ENCODE results near the gene CBX8. TPM values are rescaled to one million over a fixed set of nuclear protein-coding genes. Genes with fewer than 3 reads are reported as not detected.

The CBX8 gene
- total RNA-seq, 1 donor from 2014 or later = 7.5 TPM

- Histone ChIP-seq H3K9me3 (replicated peaks) (no peaks in the 10 kb centered on the region), H3K27me3 (ENCODE audit: low read depth) (peaks cover 95% of the 10 kb centered on the region), H3K36me3 (no peaks in the 10 kb centered on the region), H3K4me1 (peaks cover 65% of the 10 kb centered on the region), H3K4me3 (peak overlapping the region; percentile 60), H3K27ac (replicated peaks) (no peak overlapping the region)
- no peak for TF ChIP-seq CTCF (IDR thresholded peaks at IDR 0.05; ENCODE audit: borderline replicate concordance)
- intact Hi-C loops (cut with micrococcal nuclease) = no loop called here
- no peak for DNase-seq
These were observed 17.5 kb upstream of the CBX8 start for GRCh38 chr17:79814127-79814973.

- TF ChIP-seq CTCF (IDR thresholded peaks at IDR 0.05; ENCODE audit: borderline replicate concordance) = no peak
- H3K27ac ChIP-seq (replicated peaks) = no peak overlapping the region
- intact Hi-C loops (cut with micrococcal nuclease) = no loop called here
- H3K4me3 ChIP-seq = peak overlapping the region; percentile 60
- H3K9me3 ChIP-seq (replicated peaks) = no peaks in the 10 kb centered on the region
- no peaks in the 10 kb centered on the region for H3K36me3 ChIP-seq
- DNase-seq = no peak
- H3K27me3 ChIP-seq (ENCODE audit: low read depth) = peaks cover 98% of the 10 kb centered on the region
- peaks cover 58% of the 10 kb centered on the region for H3K4me1 ChIP-seq
These were observed 16.6 kb upstream of the CBX8 start for GRCh38 chr17:79813297-79814126.

GRCh38 chr17:79812353-79813258 lies 15.7 kb upstream of the CBX8 start:
- Histone ChIP-seq H3K27ac (replicated peaks) (no peak overlapping the region), H3K4me1 (peaks cover 56% of the 10 kb centered on the region), H3K36me3 (no peaks in the 10 kb centered on the region), H3K27me3 (ENCODE audit: low read depth) (peaks cover 99% of the 10 kb centered on the region), H3K9me3 (replicated peaks) (no peaks in the 10 kb centered on the region), H3K4me3 (peak overlapping the region; percentile 60)
- DNase-seq = no peak
- TF ChIP-seq CTCF (IDR thresholded peaks at IDR 0.05; ENCODE audit: borderline replicate concordance) = no peak
- intact Hi-C loops (cut with micrococcal nuclease) = no loop called here

- Histone ChIP-seq H3K4me1 (peaks cover 56% of the 10 kb centered on the region), H3K4me3 (peak overlapping the region; percentile 59)
- intact Hi-C loops (cut with micrococcal nuclease) = no loop called here
These were observed 15.0 kb upstream of the CBX8 start for GRCh38 chr17:79811868-79812352.

More at GRCh38 chr17:79811868-79812352, 15.0 kb upstream of the CBX8 start:
- H3K27me3 ChIP-seq (ENCODE audit: low read depth) = peaks cover 99% of the 10 kb centered on the region
- no peak for TF ChIP-seq CTCF (IDR thresholded peaks at IDR 0.05; ENCODE audit: borderline replicate concordance)
- DNase-seq = no peak
- H3K27ac ChIP-seq (replicated peaks) = no peak overlapping the region
- H3K9me3 ChIP-seq (replicated peaks) = no peaks in the 10 kb centered on the region
- no peaks in the 10 kb centered on the region for H3K36me3 ChIP-seq

All from left ventricle myocardium inferior (tissue), 1 donor.